Measurements from ENCODE around the gene PLEKHG3.

Gene PLEKHG3

DNA sequence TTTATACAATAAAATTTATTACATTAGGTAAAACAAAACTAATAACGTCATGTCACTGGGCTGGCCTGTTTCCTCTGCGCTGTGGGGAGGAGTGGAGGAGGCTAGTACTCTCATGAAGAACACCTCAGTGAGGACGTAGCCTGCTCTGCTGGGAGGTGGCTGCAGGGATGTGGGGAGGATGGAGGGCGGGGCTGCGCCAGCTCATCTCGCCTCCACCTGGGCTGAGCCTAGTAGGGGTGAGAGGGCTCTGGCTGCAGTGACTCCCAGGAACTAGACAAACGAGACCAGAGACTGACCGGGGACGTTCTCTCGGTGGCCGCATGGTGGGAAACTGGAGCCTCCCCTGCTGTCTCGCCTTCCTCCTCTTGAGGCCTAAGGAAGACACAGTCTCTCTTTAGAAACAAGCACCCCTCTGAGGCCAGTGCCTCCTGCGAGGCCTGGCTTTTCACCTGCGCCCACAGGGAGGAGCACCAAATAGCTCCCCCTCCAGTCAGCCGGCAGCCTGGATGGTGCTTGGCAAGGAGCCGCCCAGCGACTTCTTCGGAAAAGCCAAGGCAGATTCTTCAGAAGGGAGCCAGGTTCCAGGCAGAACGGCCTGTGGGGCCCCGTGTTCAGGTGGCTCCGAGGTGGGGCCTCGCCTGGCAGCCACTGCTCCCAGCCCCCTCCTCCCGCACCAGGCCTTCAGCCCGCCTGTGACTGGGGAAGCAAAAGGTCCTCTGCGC, 62.4 kb downstream of the PLEKHG3 start:
- DNase-seq: no peak

DNA sequence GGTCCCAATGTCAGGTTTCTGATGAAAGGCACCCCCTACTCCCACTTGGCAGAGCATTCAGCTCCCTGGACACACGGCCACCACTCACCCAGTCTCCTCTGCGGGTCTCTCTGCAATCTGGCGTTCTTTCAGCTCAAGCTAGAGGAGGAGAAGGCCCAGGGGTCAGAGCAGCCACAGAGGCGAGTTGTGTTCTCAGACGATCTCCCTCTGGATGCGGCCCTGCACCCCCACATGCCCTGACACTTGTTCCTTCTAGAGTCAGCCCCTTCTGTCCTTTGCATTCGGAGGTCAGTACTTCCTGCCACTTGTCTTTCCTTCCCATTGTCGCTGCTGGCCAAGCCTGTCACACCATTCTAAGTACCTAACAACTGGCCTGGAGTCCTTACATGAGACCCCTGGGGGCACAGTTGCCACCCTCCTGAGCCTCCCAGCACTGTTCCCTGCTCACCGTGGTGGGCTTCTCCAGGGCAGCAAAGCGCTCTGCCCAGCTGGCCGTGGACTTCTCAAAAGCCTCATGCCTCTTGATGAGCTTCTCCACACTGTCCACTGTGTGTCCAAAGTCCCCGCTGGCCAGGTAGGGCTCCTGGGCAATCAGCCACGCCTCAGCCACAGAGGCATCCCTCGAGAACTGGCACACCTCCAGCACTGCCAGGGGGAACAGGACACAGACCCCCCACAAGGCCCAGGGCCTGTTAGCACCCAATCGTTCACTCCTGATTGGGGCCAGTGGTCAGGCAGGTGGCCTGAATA, 63.2 kb downstream of the PLEKHG3 start:
- DNase-seq: no peak

DNA sequence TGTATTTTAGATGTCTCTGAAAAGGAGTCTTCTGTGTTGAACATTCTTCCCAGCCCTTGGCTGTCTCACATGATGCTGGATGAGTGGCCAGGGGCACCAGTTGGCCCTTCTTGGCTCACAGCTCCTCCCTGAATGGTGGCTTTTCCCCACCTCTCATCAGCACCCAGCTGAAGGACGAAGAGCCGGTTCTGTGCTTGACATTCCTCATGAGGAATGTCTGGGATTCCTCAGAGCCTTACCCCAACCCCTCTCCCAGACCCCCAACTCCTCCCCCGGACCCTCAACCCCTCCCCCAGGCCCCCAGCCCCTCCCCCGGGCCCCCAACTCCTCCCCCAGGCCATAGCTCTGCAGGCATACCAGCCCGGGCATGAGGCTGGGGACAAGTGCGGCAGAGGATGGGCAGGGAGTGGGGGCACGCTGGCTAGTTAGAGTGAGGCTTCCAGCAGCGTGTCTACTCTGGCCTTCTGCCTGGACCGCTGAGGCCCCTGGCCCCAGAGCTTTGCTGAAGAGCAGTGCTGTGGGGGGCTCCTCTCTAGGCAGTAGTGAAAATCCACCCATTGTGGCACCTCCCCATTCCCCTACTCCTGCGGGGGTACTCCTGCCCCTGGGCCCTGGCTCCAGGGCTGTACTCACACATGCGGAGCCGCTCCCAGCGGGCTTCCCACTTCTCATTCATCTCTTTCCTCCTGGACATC, 64.3 kb downstream of the PLEKHG3 start:
- no peak for DNase-seq

DNA sequence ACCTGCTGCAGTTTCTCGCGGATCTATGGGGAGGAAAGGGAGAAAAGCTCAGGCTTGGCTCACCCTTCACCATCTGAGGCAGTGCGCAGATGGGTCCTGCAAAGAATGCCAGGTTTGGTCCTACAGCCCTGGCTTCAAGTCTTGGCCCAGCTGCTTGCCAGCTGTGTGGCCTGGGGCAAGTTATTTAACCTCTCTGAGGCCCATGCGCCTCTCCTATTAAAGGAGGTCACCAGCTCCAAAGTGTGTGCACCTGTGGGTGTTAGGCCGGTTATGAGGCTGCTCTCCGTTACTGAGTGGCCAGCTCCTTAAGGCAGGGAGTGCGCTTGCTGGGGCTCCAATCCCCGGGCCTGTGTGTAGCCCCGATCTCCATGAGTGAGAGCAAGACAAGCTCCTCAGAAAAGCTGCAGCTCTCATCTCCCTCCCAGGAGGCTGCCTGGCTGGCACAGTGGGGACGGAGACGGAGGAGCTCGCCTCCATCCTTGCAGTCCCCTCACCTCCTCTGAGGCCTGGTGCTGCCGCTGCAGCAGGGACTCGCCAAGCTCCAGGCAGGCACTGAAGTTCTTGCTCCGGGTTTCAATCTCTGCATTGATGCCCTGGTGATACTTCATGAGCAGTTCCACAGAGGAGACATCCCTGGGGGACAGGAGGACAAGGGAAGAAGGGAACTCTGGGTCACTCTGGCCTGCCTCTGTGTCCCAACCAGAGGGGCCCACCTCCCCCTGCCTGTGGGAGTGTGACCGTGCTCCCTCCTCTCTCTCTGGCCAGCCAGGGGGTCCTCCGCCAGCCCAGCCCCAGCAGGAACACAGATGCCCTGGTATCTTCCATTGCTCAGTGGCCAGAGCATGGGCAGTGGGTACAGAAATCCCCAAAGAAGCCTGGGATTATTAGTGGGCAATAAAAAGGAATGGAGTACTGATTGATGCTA, 65.1 kb downstream of the PLEKHG3 start:
- no peak for DNase-seq

DNA sequence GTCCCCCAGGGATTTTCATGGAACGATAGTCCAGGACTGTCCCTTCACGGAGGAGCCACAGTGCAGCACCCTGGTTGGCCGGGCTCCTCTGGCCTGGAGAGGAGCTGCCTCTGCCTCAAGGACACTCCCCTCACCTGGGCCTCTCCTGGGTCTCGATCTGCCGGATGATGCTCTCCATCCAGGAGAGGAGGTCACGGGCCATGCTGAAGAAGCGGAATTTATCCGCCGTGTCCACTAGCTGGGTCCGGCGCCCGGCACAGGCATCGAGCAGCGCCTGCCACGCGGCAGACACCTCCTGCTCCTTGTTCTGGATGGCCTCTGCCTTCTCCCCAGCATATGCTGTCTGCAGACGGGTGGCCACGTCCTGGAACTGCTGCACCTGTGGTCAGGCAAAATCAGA, 66.5 kb downstream of the PLEKHG3 start:
- DNase-seq: no peak

DNA sequence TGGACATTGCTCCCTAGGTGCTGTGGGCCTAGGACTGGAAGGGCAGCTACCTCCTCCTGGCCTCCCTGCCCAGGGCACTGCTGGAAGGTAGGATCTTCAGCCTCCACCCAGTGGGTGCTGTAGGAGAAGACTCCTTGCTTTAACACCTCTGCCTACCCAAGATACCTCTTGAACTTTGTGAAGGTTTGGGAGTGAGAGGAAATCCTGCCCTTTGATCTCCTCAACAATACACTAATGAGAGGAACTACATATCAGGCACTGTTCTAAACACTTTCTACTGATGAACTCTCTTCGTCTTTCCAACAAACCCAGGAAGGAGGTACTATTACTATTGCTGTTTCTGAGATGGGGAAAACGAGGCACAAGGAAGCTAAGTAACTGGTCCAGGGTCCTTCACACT, 66.9 kb downstream of the PLEKHG3 start:
- no peak for DNase-seq

- DNase-seq: no peak
These were observed 68.2 kb downstream of the PLEKHG3 start for GRCh38 chr14:64772397-64772950.

GRCh38 chr14:64773046-64773445, 68.8 kb downstream of the PLEKHG3 start:
- DNase-seq: no peak

- DNase-seq: no peak
These were observed 69.4 kb downstream of the PLEKHG3 start for GRCh38 chr14:64773577-64773976.

DNA sequence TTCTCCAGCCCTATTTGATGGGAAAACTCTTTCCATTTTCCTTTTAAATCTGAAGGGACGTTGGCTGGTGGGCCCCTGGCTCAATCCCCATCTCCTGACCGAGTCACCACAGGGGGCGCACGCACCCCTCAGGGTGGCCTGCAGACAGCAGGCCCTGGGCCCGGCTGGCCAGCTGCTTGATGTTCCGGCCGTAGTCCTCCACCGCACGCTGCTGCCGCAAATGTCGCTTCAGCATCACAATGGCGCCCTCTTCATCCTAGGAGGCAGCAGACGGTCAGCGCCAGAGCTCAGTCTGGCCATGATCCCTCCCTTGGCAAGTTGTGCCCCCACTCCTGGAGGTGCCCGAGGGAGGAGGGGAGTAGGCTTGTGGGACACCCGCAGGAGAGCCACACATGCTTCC, 70.0 kb downstream of the PLEKHG3 start:
- DNase-seq: no peak

GRCh38 chr14:64775081-64775777, 71.0 kb downstream of the PLEKHG3 start:
- no peak for DNase-seq

DNA sequence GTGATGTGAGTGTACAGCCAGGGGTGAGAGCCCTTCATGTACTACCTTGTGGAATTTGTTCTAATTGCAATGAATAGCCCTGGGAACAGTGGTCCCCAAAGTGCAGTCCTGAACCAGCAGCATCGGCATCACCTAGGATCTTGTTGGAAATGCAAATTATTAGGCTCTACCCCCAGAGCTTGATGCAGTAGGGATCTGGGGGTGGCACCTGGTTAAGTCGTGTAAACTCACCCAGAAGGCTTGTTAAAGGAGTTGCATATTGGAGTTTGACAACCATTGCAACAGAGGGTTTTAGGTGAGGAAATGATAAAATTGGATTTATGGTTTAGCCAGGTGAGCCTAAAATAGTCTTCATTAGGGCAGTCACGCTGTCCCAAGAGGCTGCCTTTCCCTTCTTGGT, 73.2 kb downstream of the PLEKHG3 start:
- DNase-seq: no peak

- no peak for DNase-seq
These were observed 74.0 kb downstream of the PLEKHG3 start for GRCh38 chr14:64778104-64778754.

- DNase-seq: no peak
These were observed 75.2 kb downstream of the PLEKHG3 start for GRCh38 chr14:64779472-64779871.

DNA sequence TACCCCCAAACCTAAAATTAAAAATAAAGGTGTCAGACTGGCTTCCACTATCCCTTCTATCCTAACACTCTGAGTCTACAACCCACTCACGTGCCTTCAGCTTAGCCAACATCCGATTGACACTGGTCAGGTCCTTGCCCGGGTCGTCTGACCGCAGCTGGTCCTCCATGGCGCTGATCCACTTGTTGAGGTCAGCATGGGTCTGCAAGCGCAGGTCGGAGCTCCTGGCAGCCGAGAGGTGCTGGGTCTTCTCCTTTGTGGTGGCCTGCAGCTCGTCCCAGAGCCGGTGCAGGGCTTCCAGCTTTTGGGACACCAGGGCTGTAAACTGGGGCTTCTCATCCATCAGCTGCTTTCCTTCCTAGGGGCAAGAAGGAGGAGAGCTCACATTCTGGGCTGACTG, 78.0 kb downstream of the PLEKHG3 start:
- DNase-seq: no peak

DNA sequence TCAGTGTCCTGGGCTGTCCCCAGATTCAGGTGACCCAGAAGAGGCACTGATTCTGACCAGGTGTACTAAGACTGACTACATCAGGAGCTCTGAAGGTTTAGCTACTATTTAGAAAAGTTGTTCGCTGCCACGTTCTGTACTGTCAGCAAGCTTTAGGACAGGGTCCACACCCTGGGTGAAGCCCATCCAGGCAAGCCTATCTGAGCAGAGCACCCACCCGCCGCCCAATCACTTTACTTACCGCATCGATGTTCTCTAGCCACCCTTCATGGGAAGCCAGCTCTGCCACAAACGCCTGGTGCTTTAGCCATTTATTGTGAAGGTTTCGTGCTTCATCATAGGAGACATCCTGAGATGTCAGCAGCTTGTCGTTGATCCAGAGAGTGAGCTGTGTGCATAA, 79.8 kb downstream of the PLEKHG3 start:
- no peak for DNase-seq

GRCh38 chr14:64786296-64787149, 82.3 kb downstream of the PLEKHG3 start:
- DNase-seq: no peak

DNA sequence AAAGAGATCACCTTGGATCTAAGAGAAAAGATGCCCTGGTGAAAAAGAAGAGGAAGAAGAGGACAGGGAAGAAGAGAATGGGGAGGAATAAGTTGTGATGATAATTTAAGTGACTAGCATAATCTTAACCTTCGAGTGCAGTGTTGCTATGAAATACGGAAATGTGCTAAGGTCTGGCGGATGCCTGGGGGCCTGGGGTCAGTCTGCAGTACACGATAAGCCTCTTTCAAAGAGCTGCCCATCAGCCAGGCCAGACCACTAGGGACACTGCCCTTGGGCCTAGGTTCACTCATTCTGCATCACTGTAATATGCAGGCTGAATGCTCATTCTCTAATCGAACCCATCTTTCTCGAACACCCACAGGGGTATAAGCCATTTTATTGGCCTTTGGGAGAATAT, 83.4 kb downstream of the PLEKHG3 start:
- DNase-seq: no peak

- DNase-seq: no peak
These were observed 84.5 kb downstream of the PLEKHG3 start for GRCh38 chr14:64788706-64789105.

DNA sequence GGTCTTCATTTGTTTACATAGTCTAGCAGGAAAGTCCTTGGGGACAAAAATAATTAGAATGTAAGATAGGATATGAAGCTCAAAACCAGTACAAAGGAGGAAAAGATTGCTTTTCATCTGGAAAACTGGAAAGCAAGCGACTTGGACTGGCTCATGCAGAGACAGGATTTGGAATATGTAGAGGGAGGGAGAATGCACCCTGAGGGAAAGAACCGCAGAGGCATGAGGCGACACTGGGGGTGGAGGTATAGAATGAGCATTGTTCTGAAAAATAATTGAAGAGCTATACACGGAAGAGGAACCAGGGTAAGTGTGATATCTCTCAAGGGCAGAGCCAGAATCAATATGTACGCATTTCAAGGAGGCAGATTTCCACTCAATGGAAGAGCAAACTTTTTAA, 85.5 kb downstream of the PLEKHG3 start:
- no peak for DNase-seq
